ENCODE results near the gene PALLD.

The PALLD gene

DNA sequence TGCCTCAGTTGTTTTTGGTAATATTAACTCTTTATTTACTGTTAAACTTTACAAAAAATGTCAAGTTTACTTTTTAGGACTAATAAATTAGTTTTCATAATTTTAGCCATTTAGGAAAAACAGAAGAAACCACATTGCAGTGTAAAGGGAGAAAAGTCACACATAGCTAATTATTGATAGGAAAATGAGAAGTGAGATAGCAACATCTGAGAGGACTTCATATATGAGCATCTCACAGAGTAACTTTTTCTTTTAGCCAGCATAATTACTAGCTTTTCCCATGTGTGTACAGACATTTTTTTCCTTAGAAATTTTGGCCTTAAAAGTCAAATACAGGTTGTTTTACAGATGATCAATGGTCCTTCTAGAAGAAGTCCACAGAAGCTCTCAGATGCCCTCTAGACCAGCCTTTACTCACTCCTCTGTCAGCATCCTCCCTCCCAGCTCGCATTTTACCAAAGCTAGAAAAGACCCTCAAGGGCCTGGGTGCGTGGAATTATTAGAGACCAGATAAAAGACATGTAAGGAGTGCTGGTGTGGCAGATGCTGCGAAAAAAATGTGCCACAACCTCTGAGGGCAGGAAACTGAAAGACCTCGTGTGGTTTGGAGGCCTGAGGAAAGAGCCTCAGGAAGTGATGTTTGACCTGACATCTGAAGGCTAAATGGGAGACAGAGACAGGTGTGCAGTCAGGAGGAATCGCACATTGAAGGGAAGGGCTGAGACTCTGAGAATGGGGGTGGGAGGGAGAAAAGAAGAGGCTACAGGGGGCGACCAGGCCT is 356.3 kb downstream of the PALLD start:
- DNase-seq (ENCODE audit: low spot score): no peak

DNA sequence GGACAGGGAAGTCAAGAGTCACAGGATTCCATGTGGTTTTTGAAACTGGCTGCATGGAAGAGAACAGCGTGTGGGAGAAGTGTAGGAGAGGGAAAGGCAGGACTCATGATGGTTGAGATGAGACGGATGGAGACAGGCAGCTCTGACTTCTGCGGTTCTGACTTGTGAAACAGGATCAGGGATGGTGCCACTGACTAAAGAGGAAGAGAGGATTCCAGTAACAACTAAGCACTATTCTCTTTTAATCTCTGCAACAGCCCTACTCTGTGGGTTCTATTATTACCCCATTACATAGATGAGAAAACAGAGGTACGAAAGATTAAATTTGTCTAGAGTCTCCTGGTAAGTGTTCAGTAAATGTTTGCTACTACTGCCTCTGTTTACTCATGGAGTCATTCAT is 356.9 kb downstream of the PALLD start:
- DNase-seq (ENCODE audit: low spot score): no peak

- no peak for DNase-seq (ENCODE audit: low spot score)
Measured at GRCh38 chr4:168854350-168854921, 357.6 kb downstream of the PALLD start.

GRCh38 chr4:168856312-168856711 is 359.5 kb downstream of the PALLD start:
- no peak for DNase-seq (ENCODE audit: low spot score)

DNA sequence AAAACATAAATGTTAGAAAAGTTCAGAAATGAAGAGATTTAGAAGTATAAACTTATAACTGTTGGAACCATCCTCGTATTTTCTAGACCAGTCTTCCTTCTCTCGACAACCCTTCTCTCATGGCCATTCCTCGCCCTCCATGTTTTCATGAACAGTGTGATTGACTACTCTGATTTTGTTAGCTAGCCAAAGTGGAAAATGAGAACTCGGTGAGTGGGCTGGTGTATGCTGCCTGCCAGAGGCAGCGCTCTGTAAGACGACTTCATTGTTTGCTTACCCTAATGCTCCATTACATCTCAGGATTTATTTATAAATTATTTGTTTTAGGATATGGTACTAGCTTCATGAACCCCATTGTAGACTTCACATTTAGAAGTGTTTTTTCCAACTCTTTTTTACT is 360.2 kb downstream of the PALLD start:
- no peak for DNase-seq (ENCODE audit: low spot score)

DNA sequence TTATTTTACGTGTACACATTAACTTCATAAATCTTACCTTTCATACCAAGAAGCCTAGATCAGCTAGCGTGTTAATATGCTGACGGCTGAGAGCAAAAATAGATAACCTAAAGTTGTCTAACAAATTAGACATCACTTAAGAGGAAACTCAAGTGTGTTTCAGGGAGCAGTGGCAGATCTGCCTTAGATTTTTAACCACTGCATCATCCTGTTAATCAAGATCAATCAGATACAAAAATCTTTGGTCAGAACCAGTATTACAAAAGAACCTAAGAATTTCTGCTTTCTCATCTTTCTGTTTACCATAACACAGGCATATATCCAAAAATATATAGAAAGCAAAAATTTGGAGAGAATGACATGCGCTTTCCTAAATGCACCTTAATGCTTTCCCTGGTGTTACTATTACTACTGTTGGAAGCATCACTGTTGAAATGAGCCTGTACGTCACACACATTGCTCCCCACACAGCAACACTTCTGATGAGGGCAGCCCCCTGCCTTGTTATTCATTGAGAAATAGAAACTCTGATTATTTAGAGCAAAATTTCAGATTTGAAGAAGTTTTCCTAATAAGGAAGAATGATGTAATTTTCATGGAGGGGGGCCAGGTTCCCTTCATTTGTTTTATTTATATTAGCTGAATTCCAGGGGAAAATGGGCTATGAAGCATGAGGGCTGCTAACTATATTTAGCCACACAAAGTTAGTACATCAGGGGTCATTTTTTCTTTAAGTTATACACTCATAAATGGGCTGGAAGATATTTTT is 360.9 kb downstream of the PALLD start:
- DNase-seq (ENCODE audit: low spot score): no peak

DNA sequence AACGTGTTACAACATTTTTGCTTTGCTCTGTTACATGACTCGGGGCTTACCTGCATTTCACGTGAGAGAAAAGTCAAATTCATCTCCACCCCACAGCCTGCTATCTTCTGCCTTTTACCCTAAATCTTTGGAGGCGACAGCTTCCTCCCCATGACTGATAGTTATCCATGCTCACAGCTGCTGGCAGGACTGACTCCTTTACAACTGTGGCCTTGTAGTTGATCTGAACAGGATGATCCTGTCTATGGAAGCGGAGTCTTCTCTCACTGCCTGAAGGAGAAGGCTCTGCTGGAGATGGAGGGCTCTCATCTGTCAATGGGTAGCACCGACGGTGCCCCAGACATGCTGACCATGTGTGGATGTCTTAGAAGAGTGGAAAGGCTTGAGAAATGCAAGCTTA is 362.2 kb downstream of the PALLD start:
- DNase-seq (ENCODE audit: low spot score): no peak

GRCh38 chr4:168859888-168860694 is 363.2 kb downstream of the PALLD start:
- DNase-seq (ENCODE audit: low spot score): no peak

DNA sequence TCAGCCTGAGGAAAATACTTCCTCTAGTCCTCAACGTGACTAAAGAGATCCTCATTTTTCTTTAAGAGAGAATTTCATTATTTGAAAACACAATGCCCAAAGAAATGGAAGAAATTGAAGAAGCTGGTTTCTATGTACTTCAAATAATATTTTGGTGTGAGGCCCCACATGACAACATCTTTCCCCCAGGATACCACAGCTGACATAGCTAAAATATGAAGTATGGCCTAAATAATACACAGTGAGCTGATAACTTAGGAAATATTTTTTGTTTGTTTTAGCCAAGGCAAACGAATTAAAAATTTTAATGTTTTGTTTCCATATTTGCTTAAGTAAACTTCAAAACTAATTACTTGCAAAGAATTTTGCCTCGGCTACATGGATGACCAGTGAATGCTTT is 364.0 kb downstream of the PALLD start:
- DNase-seq (ENCODE audit: low spot score): no peak

DNA sequence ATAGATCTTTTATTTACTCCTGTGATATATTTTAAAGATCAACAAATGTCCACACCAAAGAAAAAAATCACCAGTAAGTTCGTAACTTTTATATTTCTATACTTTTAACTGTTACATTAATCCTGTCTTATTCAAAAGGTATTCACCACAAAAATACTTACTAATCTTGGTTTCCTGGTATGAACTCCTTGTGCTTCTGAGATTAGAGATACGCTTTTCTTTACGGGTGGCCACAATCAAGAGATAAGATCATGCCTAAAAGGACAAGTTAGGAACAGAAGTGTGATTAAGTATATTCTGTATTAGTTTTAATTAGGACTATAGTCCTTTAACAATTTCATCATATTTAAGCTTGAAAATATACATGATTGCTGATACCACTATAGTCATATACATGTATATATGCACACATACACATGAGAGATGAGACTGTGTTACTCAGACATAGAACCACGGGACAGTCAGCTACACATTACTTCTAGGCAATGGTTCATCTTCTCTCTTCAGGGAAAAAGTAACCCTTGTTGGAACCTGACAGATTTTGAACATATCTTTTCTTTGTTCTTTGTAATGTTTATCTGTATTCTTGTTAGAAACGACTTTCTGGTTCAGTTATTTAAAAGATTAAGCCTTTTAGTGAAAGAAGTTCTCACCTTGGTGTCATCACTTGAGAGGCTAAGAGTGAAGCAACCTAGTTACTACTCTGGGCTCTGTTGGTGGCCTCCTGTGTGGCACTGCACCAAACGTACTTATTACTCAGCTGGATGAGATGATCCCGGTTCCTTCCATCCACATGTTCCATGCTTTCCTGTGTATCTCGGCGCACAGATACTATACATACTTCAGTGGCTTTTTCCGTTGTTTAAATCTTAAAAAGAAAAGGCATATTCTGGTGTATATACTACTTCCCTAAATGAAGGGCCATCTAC is 367.1 kb downstream of the PALLD start:
- DNase-seq (ENCODE audit: low spot score): no peak

- DNase-seq (ENCODE audit: low spot score): no peak
Measured at GRCh38 chr4:168864821-168865541, 368.1 kb downstream of the PALLD start.

- no peak for DNase-seq (ENCODE audit: low spot score)
Measured at GRCh38 chr4:168865854-168866253, 369.0 kb downstream of the PALLD start.

GRCh38 chr4:168866635-168867034 is 369.8 kb downstream of the PALLD start:
- DNase-seq (ENCODE audit: low spot score): no peak

GRCh38 chr4:168867128-168867527 is 370.3 kb downstream of the PALLD start:
- DNase-seq (ENCODE audit: low spot score): no peak

GRCh38 chr4:168868044-168868781 is 371.4 kb downstream of the PALLD start:
- DNase-seq (ENCODE audit: low spot score): no peak

DNA sequence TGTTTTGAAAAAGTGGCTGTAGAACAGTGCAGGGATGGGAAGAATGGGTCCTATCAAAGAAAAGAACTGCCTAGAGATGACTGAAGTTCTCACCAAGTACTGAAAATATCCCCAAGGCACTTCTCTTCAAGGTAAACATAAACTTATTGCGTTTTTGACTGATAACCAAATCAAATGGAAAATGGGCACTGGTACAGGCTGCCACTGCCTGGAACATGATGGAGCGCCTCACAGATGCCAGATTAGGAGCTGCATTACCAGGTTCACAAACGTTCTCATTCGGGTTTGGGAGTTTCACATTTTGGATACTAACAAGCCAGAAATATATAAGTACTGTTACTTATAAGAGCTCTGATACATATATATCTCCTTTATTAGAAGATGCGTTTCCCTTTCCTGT is 371.9 kb downstream of the PALLD start:
- no peak for DNase-seq (ENCODE audit: low spot score)

GRCh38 chr4:168870004-168870403 is 373.2 kb downstream of the PALLD start:
- no peak for DNase-seq (ENCODE audit: low spot score)

DNA sequence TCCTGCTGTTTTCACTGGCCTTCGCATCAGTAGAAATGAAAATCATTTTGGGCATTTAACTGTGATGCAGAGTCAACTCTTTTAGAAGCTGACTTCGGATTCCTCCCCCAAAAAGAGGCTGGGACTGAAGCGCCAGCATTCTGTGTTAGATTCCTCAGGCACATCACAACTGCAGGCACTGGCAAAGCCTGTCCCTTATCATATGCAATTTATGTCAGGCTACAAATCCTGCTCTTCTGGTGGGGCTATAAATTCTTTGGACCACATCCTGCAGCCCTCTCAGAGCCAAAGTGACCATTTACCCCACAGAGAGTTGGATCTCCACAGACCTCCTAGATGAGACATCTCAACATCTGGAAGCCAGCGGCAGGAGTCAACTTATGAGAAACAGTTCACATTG is 374.8 kb downstream of the PALLD start:
- DNase-seq (ENCODE audit: low spot score): no peak

GRCh38 chr4:168874083-168874482 is 377.2 kb downstream of the PALLD start:
- no peak for DNase-seq (ENCODE audit: low spot score)

DNA sequence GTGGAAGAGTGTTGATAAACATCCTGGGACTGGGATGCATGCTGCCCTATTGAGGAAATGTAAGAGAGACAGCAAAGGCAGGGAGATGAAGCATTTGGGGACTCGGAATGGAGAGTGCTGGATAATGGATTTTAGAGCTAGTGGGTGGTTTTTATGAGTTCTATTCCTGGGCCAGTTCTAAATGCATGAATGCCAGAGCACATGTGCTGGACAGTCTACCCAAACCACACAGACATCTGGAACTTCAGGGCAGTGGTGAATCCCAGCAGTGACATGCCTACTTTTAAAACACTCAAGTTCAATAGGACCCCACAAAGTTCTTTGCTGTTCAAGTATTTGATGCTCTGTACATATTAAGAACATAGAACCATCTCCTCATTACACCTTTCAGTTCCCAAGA is 379.3 kb downstream of the PALLD start:
- no peak for DNase-seq (ENCODE audit: low spot score)
